ENCODE measurements around the gene TXN2. TPM values are rescaled to one million over a fixed set of nuclear protein-coding genes. Genes with fewer than 3 reads are reported as not detected.

The TXN2 gene
- total RNA-seq, 4 donors from 2014 or later: 64.9 to 122 (median 86.0) TPM

- peak overlapping the region in 3 of 4 donors; percentile 58 to 66 (median 61) for H3K27ac ChIP-seq
- ATAC-seq (no peak), DNase-seq (peak in 1 of 2 donors; percentile 23)
- H3K36me3 ChIP-seq: peaks cover 0 to 60% of the 10 kb centered on the region in 2 donors
- H3K4me3 ChIP-seq: no peak overlapping the region
- intact Hi-C loops (cut with DNase I; ENCODE audit: low total_unique reads) (no loop called here), in situ Hi-C loops (cut with MboI; ENCODE audit: low sequenced_read_pairs in 4 of 4) (no loop called here)
- no peaks in the 10 kb centered on the region for H3K27me3 ChIP-seq
- peaks cover 5 to 9% of the 10 kb centered on the region in 2 donors for H3K4me1 ChIP-seq
- H3K9me3 ChIP-seq: no peaks in the 10 kb centered on the region
- no peak for TF ChIP-seq POLR2A (IDR thresholded peaks at IDR 0.05)
- TF ChIP-seq CTCF (IDR thresholded peaks at IDR 0.05 in 4 of 5, conservative IDR thresholded peaks at IDR 0.05 in 1 of 5): peak in 2 of 5 experiments; percentile 33 to 44
Measured at GRCh38 chr22:36510966-36511881, 29.8 kb upstream of the TXN2 start.

GRCh38 chr22:36510384-36510783 lies 28.9 kb upstream of the TXN2 start:
- intact Hi-C loops (cut with DNase I; ENCODE audit: low total_unique reads) (no loop called here), in situ Hi-C loops (cut with MboI; ENCODE audit: low sequenced_read_pairs in 4 of 4) (no loop called here)
- H3K36me3 ChIP-seq: peaks cover 0 to 52% of the 10 kb centered on the region in 2 donors
- H3K27ac ChIP-seq: peak overlapping the region in 3 of 4 donors; percentile 58 to 66 (median 61)
- ATAC-seq (peak; percentile 48 to 70), DNase-seq (peak; percentile 40 to 75)
- no peaks in the 10 kb centered on the region for H3K27me3 ChIP-seq
- peaks cover 5 to 11% of the 10 kb centered on the region in 2 donors for H3K4me1 ChIP-seq
- TF ChIP-seq POLR2A (IDR thresholded peaks at IDR 0.05) (no peak), CTCF (IDR thresholded peaks at IDR 0.05 in 4 of 5, conservative IDR thresholded peaks at IDR 0.05 in 1 of 5) (no peak)
- H3K4me3 ChIP-seq: no peak overlapping the region
- H3K9me3 ChIP-seq: no peaks in the 10 kb centered on the region

- peak overlapping the region; percentile 77 to 91 (median 80) for H3K27ac ChIP-seq
- peaks cover 5 to 17% of the 10 kb centered on the region in 2 donors for H3K4me1 ChIP-seq
- DNase-seq (no peak), ATAC-seq (no peak)
- H3K27me3 ChIP-seq: no peaks in the 10 kb centered on the region
- in situ Hi-C loops (cut with MboI; ENCODE audit: low sequenced_read_pairs in 4 of 4): no loop called here
- intact Hi-C loops (cut with DNase I; ENCODE audit: low total_unique reads): loop anchor here (2.0 kb wide), 1 partner anchor 21 kb away; the partner anchor contains the start of gene EIF3D
- peak overlapping the region; percentile 55 to 65 (median 60) for H3K4me3 ChIP-seq
- H3K9me3 ChIP-seq: no peaks in the 10 kb centered on the region
- TF ChIP-seq CTCF (IDR thresholded peaks at IDR 0.05 in 4 of 5, conservative IDR thresholded peaks at IDR 0.05 in 1 of 5): no peak
- TF ChIP-seq POLR2A (IDR thresholded peaks at IDR 0.05): no peak
- H3K36me3 ChIP-seq: peaks cover 0 to 24% of the 10 kb centered on the region in 2 donors
Measured at GRCh38 chr22:36507518-36508010, 26.1 kb upstream of the TXN2 start.

GRCh38 chr22:36506637-36507517 lies 25.4 kb upstream of the TXN2 start, which contains the start of gene FOXRED2:
FOXRED2 (minus strand) TSS chr22:36507040; CDS start chr22:36506422, 618 bp downstream.
- ATAC-seq: peak; percentile 80 to 81
- H3K9me3 ChIP-seq: no peaks in the 10 kb centered on the region
- in situ Hi-C loops (cut with MboI; ENCODE audit: low sequenced_read_pairs in 4 of 4) (no loop called here), intact Hi-C loops (cut with DNase I; ENCODE audit: low total_unique reads) (loop anchor here (2.0 kb wide), 1 partner anchor 22 kb away; the partner anchor contains the start of gene EIF3D)
- H3K4me1 ChIP-seq: peaks cover 5 to 17% of the 10 kb centered on the region in 2 donors
- H3K4me3 ChIP-seq: peak within 1 kb of the TSS; percentile 55 to 65 (median 60)
- H3K36me3 ChIP-seq: peaks cover 0 to 17% of the 10 kb centered on the region in 2 donors
- H3K27me3 ChIP-seq: no peaks in the 10 kb centered on the region
- TF ChIP-seq POLR2A (IDR thresholded peaks at IDR 0.05) (peak; percentile 75 to 85), CTCF (IDR thresholded peaks at IDR 0.05 in 4 of 5, conservative IDR thresholded peaks at IDR 0.05 in 1 of 5) (no peak)
- peak; percentile 72 to 84 for DNase-seq
- peak within 1 kb of the TSS; percentile 77 to 91 (median 80) for H3K27ac ChIP-seq
